Activated B cell treated with CpG ODN at 0.5 μM for 24 hours (primary cell): ENCODE results near the gene CDK5R2. TPM values are rescaled to one million over a fixed set of nuclear protein-coding genes. Genes with fewer than 3 reads are reported as not detected.

Source experiments
- ATAC-seq: fragments of 200-7000 bp; cut with Tn5 transposase; one replicate; pipeline ENCODE4 v1.10.0; 2021; ENCODE audit warnings: low read depth, mild to moderate bottlenecking, moderate library complexity
- CTCF ChIA-PET: fragments of 350-600 bp; sonication (Branson Sonifier 250); formaldehyde crosslinking; loops from one replicate; lab custom pipeline; 2021; ENCODE audit warnings: antibody characterized with exemption; lab: Charles Lee
- POLR2A ChIA-PET: fragments of 350-600 bp; sonication (Branson Sonifier 250); formaldehyde crosslinking; loops from one replicate; lab custom pipeline; 2021; ENCODE audit warnings: antibody characterized with exemption; lab: Charles Lee
- DNase-seq: peaks from one replicate; pipeline ENCODE4 v3.0.0; 2022
- H3K27ac Mint-ChIP-seq: one replicate; pipeline ENCODE4 v1.8.0; 2020; ENCODE audit warnings: mixed read lengths
- H3K27me3 Mint-ChIP-seq: one replicate; pipeline ENCODE4 v1.8.0; 2021; ENCODE audit warnings: mixed read lengths
- H3K36me3 Mint-ChIP-seq: one replicate; pipeline ENCODE4 v1.8.0; 2021; ENCODE audit warnings: low read depth, mixed read lengths
- H3K4me1 Mint-ChIP-seq: one replicate; pipeline ENCODE4 v1.8.0; 2021; ENCODE audit warnings: mixed read lengths
- H3K4me3 Mint-ChIP-seq: one replicate; pipeline ENCODE4 v1.8.0; 2020; ENCODE audit warnings: mild to moderate bottlenecking, mixed read lengths
- H3K9me3 Mint-ChIP-seq: one replicate; pipeline ENCODE4 v1.8.0; 2020; ENCODE audit warnings: mixed read lengths
- intact Hi-C: fragments of 100-400 bp; cut with micrococcal nuclease; formaldehyde crosslinking; loops from one replicate; pipeline ENCODE4 v1.15.1; 2024
- total RNA-seq: library from RNA; stranded (reverse); gene quantifications from 2 replicates; pipeline ENCODE4 v1.2.3, GENCODE V29; 2022
- TF ChIP-seq, protein P1 (sequence below): fragments of 200-600 bp; IDR thresholded peaks from one replicate; pipeline ENCODE4 v1.8.0; 2022; ENCODE audit warnings: antibody characterized with exemption, mild to moderate bottlenecking

Gene CDK5R2
- total RNA-seq, 1 donor from 2014 or later = not detected

DNA sequence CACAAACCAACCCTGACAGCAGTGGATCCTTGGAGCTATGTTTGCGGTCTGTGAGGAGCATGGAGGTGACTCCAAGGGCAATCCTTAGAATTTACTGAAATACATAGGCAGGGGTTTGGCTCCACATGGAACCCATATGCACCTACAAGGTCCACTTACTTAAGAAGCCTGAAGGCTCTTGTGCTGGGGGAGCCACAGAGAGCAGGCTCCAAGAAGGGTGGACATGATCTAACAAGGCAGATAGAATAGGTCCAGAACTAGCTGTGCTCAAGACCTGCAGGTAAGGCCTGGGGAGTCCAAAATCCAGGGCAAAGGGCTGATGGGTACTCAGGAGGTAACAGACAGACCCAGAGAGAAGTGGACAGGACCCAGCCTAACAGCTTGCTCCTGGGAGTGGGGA, 1.2 kb upstream of the CDK5R2 start:
- TF ChIP-seq, protein P1, sequence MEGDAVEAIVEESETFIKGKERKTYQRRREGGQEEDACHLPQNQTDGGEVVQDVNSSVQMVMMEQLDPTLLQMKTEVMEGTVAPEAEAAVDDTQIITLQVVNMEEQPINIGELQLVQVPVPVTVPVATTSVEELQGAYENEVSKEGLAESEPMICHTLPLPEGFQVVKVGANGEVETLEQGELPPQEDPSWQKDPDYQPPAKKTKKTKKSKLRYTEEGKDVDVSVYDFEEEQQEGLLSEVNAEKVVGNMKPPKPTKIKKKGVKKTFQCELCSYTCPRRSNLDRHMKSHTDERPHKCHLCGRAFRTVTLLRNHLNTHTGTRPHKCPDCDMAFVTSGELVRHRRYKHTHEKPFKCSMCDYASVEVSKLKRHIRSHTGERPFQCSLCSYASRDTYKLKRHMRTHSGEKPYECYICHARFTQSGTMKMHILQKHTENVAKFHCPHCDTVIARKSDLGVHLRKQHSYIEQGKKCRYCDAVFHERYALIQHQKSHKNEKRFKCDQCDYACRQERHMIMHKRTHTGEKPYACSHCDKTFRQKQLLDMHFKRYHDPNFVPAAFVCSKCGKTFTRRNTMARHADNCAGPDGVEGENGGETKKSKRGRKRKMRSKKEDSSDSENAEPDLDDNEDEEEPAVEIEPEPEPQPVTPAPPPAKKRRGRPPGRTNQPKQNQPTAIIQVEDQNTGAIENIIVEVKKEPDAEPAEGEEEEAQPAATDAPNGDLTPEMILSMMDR = no peak
- no peak overlapping the region for H3K27ac Mint-ChIP-seq
- H3K36me3 Mint-ChIP-seq = no peaks in the 10 kb centered on the region
- H3K27me3 Mint-ChIP-seq = peaks cover 51% of the 10 kb centered on the region
- H3K4me3 Mint-ChIP-seq = peak overlapping the region; percentile 69
- ATAC-seq (no peak), DNase-seq (no peak)
- intact Hi-C loops = no loop called here
- no peaks in the 10 kb centered on the region for H3K9me3 Mint-ChIP-seq
- peaks cover 15% of the 10 kb centered on the region for H3K4me1 Mint-ChIP-seq
- CTCF ChIA-PET = interaction anchor here (2.1 kb wide), 1 partner anchor 82 kb away, joined by 6 read pairs; no protein-coding TSS in a partner anchor
- POLR2A ChIA-PET = no interaction called here

DNA sequence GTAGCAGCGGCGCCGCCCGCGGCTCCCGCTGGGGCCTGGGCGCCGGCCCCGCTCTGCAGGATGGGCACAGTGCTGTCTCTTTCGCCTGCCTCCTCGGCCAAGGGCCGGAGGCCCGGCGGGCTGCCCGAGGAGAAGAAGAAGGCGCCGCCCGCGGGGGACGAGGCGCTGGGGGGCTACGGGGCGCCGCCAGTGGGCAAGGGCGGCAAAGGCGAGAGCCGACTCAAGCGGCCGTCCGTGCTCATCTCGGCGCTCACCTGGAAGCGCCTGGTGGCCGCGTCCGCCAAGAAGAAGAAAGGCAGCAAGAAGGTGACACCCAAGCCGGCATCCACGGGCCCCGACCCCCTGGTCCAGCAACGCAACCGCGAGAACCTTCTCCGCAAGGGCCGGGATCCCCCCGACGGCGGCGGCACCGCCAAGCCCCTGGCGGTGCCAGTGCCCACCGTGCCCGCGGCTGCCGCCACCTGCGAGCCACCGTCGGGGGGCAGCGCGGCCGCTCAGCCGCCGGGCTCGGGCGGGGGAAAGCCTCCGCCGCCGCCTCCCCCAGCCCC, 369 bp downstream of the CDK5R2 start:
- no peak for ATAC-seq
- Mint-ChIP-seq H3K27ac (no peak overlapping the region), H3K9me3 (no peaks in the 10 kb centered on the region), H3K4me1 (peaks cover 15% of the 10 kb centered on the region), H3K27me3 (peaks cover 55% of the 10 kb centered on the region), H3K4me3 (no peak overlapping the region), H3K36me3 (no peaks in the 10 kb centered on the region)
- ChIA-PET POLR2A (interaction anchor here (0.9 kb wide), 1 partner anchor 62 kb away, joined by 3 read pairs; no protein-coding TSS in a partner anchor), CTCF (interaction anchor here (1.2 to 2.1 kb wide), 2 partner anchors 21 to 84 kb away, joined by 5 to 6 read pairs; no protein-coding TSS in a partner anchor)
- TF ChIP-seq, protein P1 = no peak
- no peak for DNase-seq
- intact Hi-C loops = loop anchor here (1.0 to 5.0 kb wide), 2 partner anchors 84 to 347 kb away; partner anchors contain the start of gene PTPRN

DNA sequence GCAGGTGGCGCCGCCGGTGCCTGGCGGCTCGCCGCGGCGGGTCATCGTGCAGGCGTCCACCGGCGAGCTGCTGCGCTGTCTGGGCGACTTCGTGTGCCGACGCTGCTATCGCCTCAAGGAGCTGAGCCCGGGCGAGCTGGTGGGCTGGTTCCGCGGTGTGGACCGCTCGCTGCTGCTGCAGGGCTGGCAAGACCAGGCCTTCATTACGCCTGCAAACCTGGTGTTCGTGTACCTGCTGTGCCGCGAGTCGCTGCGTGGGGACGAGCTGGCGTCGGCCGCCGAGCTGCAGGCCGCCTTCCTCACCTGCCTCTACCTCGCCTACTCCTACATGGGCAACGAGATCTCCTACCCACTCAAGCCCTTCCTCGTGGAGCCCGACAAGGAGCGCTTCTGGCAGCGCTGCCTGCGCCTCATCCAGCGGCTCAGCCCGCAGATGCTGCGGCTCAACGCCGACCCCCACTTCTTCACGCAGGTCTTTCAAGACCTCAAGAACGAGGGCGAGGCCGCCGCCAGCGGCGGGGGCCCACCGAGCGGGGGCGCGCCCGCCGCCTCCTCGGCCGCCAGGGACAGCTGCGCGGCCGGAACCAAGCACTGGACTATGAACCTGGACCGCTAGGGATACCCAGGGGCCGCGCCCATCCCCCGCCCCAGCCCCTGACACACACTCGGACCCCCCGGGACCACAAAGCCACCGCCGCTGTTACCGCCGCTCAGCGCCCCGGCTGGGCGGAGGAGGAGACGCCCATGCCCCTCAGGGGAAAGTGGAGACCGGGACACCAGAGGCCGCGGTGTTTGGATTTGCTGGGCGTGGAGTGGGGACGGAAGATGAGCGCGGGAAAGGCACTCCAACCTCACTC, 1.1 kb downstream of the CDK5R2 start:
- no peak for ATAC-seq
- ChIA-PET CTCF (no interaction called here), POLR2A (no interaction called here)
- Mint-ChIP-seq H3K4me1 (peaks cover 15% of the 10 kb centered on the region), H3K27me3 (peaks cover 56% of the 10 kb centered on the region), H3K36me3 (no peaks in the 10 kb centered on the region), H3K4me3 (peak overlapping the region; percentile 53), H3K9me3 (no peaks in the 10 kb centered on the region), H3K27ac (no peak overlapping the region)
- intact Hi-C loops = loop anchor here (5.0 kb wide), 1 partner anchor 347 kb away; the partner anchor contains the start of gene PTPRN
- TF ChIP-seq, protein P1 = no peak
- no peak for DNase-seq

DNA sequence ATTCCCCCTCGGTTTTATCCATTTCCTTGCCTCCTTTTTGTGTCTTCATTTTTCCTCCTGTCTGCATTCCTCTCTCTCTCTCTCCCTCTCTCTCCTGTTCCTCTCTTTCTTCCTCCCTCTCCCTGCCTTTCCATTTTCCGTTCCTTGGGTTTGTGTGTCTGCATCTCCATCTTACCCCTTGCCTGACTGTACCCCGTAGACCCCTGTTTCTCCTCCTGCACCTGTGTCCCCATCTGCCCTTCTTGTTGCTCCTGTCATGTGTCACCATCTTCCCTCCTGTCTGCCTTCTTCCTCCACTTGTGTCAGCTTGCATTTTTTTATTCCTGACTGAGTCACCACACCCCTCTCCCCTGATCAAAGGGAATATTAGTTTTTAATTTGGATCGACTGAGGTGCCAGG, 1.8 kb downstream of the CDK5R2 start:
- no peak overlapping the region for H3K27ac Mint-ChIP-seq
- POLR2A ChIA-PET = no interaction called here

More for the DNA sequence above, 1.8 kb downstream of the CDK5R2 start:
- no peak for ATAC-seq
- TF ChIP-seq, protein P1 = no peak
- intact Hi-C loops = loop anchor here (5.0 kb wide), 1 partner anchor 346 kb away; the partner anchor contains the start of gene PTPRN
- no peaks in the 10 kb centered on the region for H3K36me3 Mint-ChIP-seq
- CTCF ChIA-PET = no interaction called here
- DNase-seq = no peak
- peaks cover 61% of the 10 kb centered on the region for H3K27me3 Mint-ChIP-seq
- H3K9me3 Mint-ChIP-seq = no peaks in the 10 kb centered on the region
- H3K4me3 Mint-ChIP-seq = peak overlapping the region; percentile 36
- peaks cover 15% of the 10 kb centered on the region for H3K4me1 Mint-ChIP-seq
